IMR-90 (cell line): Measurements from ENCODE around the gene CBLIF. TPM values are rescaled to one million over a fixed set of nuclear protein-coding genes. Genes with fewer than 3 reads are reported as not detected.

ENCODE experiments used
- ATAC-seq: fragments of 200-7000 bp; cut with Tn5 transposase; 2 replicates; pipeline ENCODE4 v1.9.1; 2020; ENCODE audit warnings: low read depth, mild to moderate bottlenecking, moderate library complexity
- BruUV-seq: library from RNA; stranded (reverse); fragments of 400-500 nt; replicated peaks from 2 replicates; lab custom pipeline; 2021; lab: Mats Ljungman, UMichigan
- CTCF ChIA-PET: fragments of 300-600 bp; formaldehyde crosslinking; extraction: SDS; loops from one replicate; lab custom pipeline; 2021; ENCODE audit warnings: antibody characterized with exemption; lab: Yijun Ruan, JAX
- POLR2A ChIA-PET: fragments of 300-600 bp; sonication (Branson Sonifier 250); formaldehyde crosslinking; loops from one replicate; lab custom pipeline; 2022; ENCODE audit warnings: antibody characterized with exemption; ENCODE audit not compliant: unreplicated experiment; lab: Charles Lee
- DNase-seq: peaks from one replicate; pipeline ENCODE4 v3.0.0; 2013
- H2AFZ ChIP-seq: replicated peaks from 2 replicates; pipeline ENCODE3; 2013; ENCODE audit warnings: low read length, mild to moderate bottlenecking; ENCODE audit not compliant: poor library complexity
- H2AK5ac ChIP-seq: 2 replicates; pipeline ENCODE4 v1.6.1; 2013; ENCODE audit warnings: low read depth, low read length, inconsistent platforms
- H2AK9ac ChIP-seq: replicated peaks from 2 replicates; pipeline ENCODE3; 2013; ENCODE audit warnings: mild to moderate bottlenecking, low read depth, low read length, moderate library complexity; ENCODE audit not compliant: poor library complexity
- H2BK120ac ChIP-seq: 2 replicates; pipeline ENCODE4 v1.6.1; 2013; ENCODE audit warnings: low read depth, low read length, inconsistent platforms
- H2BK15ac ChIP-seq: 3 replicates; pipeline ENCODE4 v1.6.1; 2013; ENCODE audit warnings: low read depth, low read length, inconsistent platforms
- H2BK20ac ChIP-seq: 2 replicates; pipeline ENCODE4 v1.6.1; 2013; ENCODE audit warnings: low read depth, mild to moderate bottlenecking, inconsistent platforms, low read length, moderate library complexity
- H2BK5ac ChIP-seq: 2 replicates; pipeline ENCODE4 v1.6.1; 2013; ENCODE audit warnings: mild to moderate bottlenecking, low read depth, low read length, inconsistent platforms; ENCODE audit not compliant: poor library complexity, severe bottlenecking
- H3K14ac ChIP-seq: replicated peaks from 2 replicates; pipeline ENCODE4 v1.6.1; 2013; ENCODE audit warnings: low read depth, low read length, inconsistent platforms
- H3K18ac ChIP-seq: 2 replicates; pipeline ENCODE4 v1.6.1; 2013; ENCODE audit warnings: low read depth, low read length, control low read depth
- H3K23ac ChIP-seq: 2 replicates; pipeline ENCODE4 v1.6.1; 2013; ENCODE audit warnings: low read depth, low read length, inconsistent platforms
- H3K27ac ChIP-seq: 2 replicates; pipeline ENCODE4 v1.5.1; 2013; ENCODE audit warnings: mild to moderate bottlenecking, control low read depth, low read length; ENCODE audit not compliant: insufficient read depth
- H3K27me3 ChIP-seq: 2 replicates; pipeline ENCODE4 v1.6.1; 2013; ENCODE audit warnings: low read length; ENCODE audit not compliant: control insufficient read depth, insufficient read depth
- H3K36me3 ChIP-seq: 2 replicates; pipeline ENCODE4 v1.6.1; 2013; ENCODE audit warnings: low read length, mixed read lengths; ENCODE audit not compliant: control insufficient read depth, insufficient read depth
- H3K4ac ChIP-seq: 2 replicates; pipeline ENCODE4 v1.6.1; 2013; ENCODE audit warnings: low read depth, low read length, inconsistent platforms
- H3K4me1 ChIP-seq: 2 replicates; pipeline ENCODE4 v1.6.1; 2013; ENCODE audit warnings: low read length, mixed read lengths; ENCODE audit not compliant: control insufficient read depth, insufficient read depth
- H3K4me2 ChIP-seq: 2 replicates; pipeline ENCODE4 v1.6.1; 2013; ENCODE audit warnings: low read depth, mild to moderate bottlenecking, control low read depth, low read length, moderate library complexity
- H3K4me3 ChIP-seq: 2 replicates; pipeline ENCODE4 v1.5.1; 2013; ENCODE audit warnings: low read depth, mild to moderate bottlenecking, control low read depth, low read length, moderate library complexity; ENCODE audit not compliant: insufficient read depth
- H3K56ac ChIP-seq: 2 replicates; pipeline ENCODE4 v1.6.1; 2013; ENCODE audit warnings: low read length, inconsistent platforms; ENCODE audit not compliant: insufficient read depth; ENCODE audit errors: extremely low read depth
- H3K79me1 ChIP-seq, 2 experiments: 2 replicates each; pipeline ENCODE4 v1.6.1; 2013; ENCODE audit warnings: low read length in 2 of 2, inconsistent platforms in 1 of 2, low read depth in 1 of 2
- H3K9ac ChIP-seq: 2 replicates; pipeline ENCODE4 v1.6.1; 2013; ENCODE audit warnings: low read depth, low read length, control low read depth
- H3K9me1 ChIP-seq: 2 replicates; pipeline ENCODE4 v1.6.1; 2013; ENCODE audit warnings: low read length, inconsistent platforms; ENCODE audit not compliant: insufficient read depth
- H3K9me3 ChIP-seq: 2 replicates; pipeline ENCODE4 v1.6.1; 2013; ENCODE audit warnings: low read length; ENCODE audit not compliant: control insufficient read depth, insufficient read depth
- H4K20me1 ChIP-seq: 2 replicates; pipeline ENCODE4 v1.6.1; 2013; ENCODE audit warnings: low read length, inconsistent platforms; ENCODE audit not compliant: insufficient read depth
- H4K5ac ChIP-seq: 2 replicates; pipeline ENCODE4 v1.6.1; 2013; ENCODE audit warnings: mild to moderate bottlenecking, low read depth, low read length, control low read depth
- H4K8ac ChIP-seq, 2 experiments: 2 replicates each; pipeline ENCODE4 v1.6.1; 2013; ENCODE audit warnings: low read depth in 2 of 2, low read length in 2 of 2, control low read depth in 1 of 2, inconsistent platforms in 1 of 2
- H4K91ac ChIP-seq: 2 replicates; pipeline ENCODE4 v1.6.1; 2013; ENCODE audit warnings: low read depth, low read length, inconsistent platforms; ENCODE audit not compliant: insufficient read depth
- CHD1 ChIP-seq: IDR thresholded peaks from 2 replicates; pipeline ENCODE4 v1.6.1; 2012; ENCODE audit warnings: low read depth, low read length, improper control_type of control experiment
- MAFK ChIP-seq: IDR thresholded peaks from 2 replicates; pipeline ENCODE4 v1.6.1; 2012; ENCODE audit warnings: low read depth, low read length, improper control_type of control experiment
- MAZ ChIP-seq: IDR thresholded peaks from 2 replicates; pipeline ENCODE4 v1.6.1; 2012; ENCODE audit warnings: low read depth, mild to moderate bottlenecking, low read length, improper control_type of control experiment, moderate library complexity, borderline replicate concordance
- NFE2L2 ChIP-seq: fragments of 150-350 bp; IDR thresholded peaks from 2 replicates; pipeline ENCODE4 v1.6.1; 2016; ENCODE audit warnings: low read depth, mild to moderate bottlenecking, low read length
- POLR2A ChIP-seq: IDR thresholded peaks from 2 replicates; pipeline ENCODE4 v1.6.1; 2012; ENCODE audit warnings: mild to moderate bottlenecking, low read depth, low read length
- RAD21 ChIP-seq: IDR thresholded peaks from 2 replicates; pipeline ENCODE4 v1.6.1; 2012; ENCODE audit warnings: low read length, improper control_type of control experiment
- RCOR1 ChIP-seq: IDR thresholded peaks from 2 replicates; pipeline ENCODE4 v1.6.1; 2012; ENCODE audit warnings: mild to moderate bottlenecking, low read length, improper control_type of control experiment; ENCODE audit not compliant: insufficient replicate concordance
- RFX5 ChIP-seq: IDR thresholded peaks from 2 replicates; pipeline ENCODE4 v1.8.0; 2012; ENCODE audit warnings: low read depth, mild to moderate bottlenecking, low read length, moderate library complexity
- SMC3 ChIP-seq: fragments of 150-350 bp; IDR thresholded peaks from 2 replicates; pipeline ENCODE4 v1.6.1; 2016; ENCODE audit warnings: low read depth, mild to moderate bottlenecking, antibody characterized with exemption, low read length, moderate library complexity
- WGBS, 2 experiments: methylation state at CpG; one replicate each; pipeline versions ENCODE4 v1.1.5 to v1.1.7; 2013; ENCODE audit warnings: missing lambda C conversion rate in 2 of 2; ENCODE audit not compliant: insufficient read length in 1 of 2; ENCODE audit errors: extremely low coverage in 2 of 2; 5-methylcytosine and 5-hydroxymethylcytosine counted together
- dilution Hi-C: fragments of 300-500 bp; cut with HindIII; formaldehyde crosslinking; loops from one replicate; pipeline ENCODE4 v1.14.3; 2018; ENCODE audit warnings: low sequenced_read_pairs; ENCODE audit not compliant: unreplicated experiment
- in situ Hi-C: fragments of 300-500 bp; cut with MboI; formaldehyde crosslinking; loops from 3 replicates; pipeline ENCODE4 v1.14.3; 2019; ENCODE audit warnings: low sequenced_read_pairs, inconsistent platforms, mixed read lengths
- intact Hi-C: fragments of 100-400 bp; cut with micrococcal nuclease; formaldehyde crosslinking; loops from 2 replicates; pipeline ENCODE4 v1.10.0; 2022
- polyA plus RNA-seq, 3 experiments: library from polyadenylated mRNA; depleted of rRNA; stranded (reverse); fragments of >200 nt; gene quantifications; 2 replicates each; pipeline ENCODE4 v1.2.3, GENCODE V29; 2012; ENCODE audit warnings: low replicate concordance in 1 of 3
- total RNA-seq: library from RNA; depleted of rRNA; stranded (reverse); fragments of >200 nt; gene quantifications from 2 replicates; pipeline ENCODE4 v1.2.3, GENCODE V29; 2012
- TF ChIP-seq, protein P1 (sequence below): fragments of 150-350 bp; IDR thresholded peaks from 2 replicates; pipeline ENCODE4 v1.6.1; 2017; ENCODE audit warnings: mild to moderate bottlenecking, antibody characterized with exemption, low read length, low read depth
- TF ChIP-seq, protein P2 (sequence below): fragments of 150-350 bp; IDR thresholded peaks from 2 replicates; pipeline ENCODE4 v1.6.1; 2016; ENCODE audit warnings: low read depth, mild to moderate bottlenecking, low read length, moderate library complexity, borderline replicate concordance

CBLIF gene
- total and polyA plus RNA-seq, 2 of the 4 experiments (the other 2 are of a cell fraction): not detected

DNA sequence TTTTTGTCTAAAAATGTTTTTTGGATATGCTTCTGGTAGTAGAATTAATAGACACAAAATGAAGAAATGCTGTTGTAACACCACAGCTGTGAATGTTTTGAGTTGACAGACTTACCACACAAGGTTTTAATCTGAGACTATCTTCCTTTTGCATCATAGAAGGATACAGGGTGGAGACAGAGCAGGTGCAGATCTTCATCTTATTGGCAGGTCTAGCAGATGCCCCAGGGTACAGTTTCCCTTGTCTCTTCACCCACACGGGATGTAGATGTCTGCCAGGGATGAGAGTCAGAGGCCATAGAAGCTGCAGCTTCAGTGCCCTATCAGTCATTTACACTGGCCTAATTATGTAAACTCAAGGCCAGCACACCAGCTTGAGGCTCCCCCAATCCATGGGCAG is 34.3 kb upstream of the CBLIF start:
- dilution Hi-C loops: no loop called here
- no TSS peak for BruUV-seq
- H2AK9ac ChIP-seq: no peak overlapping the region
- no peaks in the 10 kb centered on the region for H3K79me1 ChIP-seq
- no peaks in the 10 kb centered on the region for H3K27me3 ChIP-seq
- H2BK20ac ChIP-seq: no peak overlapping the region
- H4K20me1 ChIP-seq: no peaks in the 10 kb centered on the region
- no peak overlapping the region for H3K56ac ChIP-seq
- no peaks in the 10 kb centered on the region for H3K9me3 ChIP-seq
- H4K5ac ChIP-seq: no peak overlapping the region
- no peak for ATAC-seq
- H4K8ac ChIP-seq: no peak overlapping the region
- no peak overlapping the region for H3K27ac ChIP-seq
- H3K4me2 ChIP-seq: no peak overlapping the region
- no peaks in the 10 kb centered on the region for H3K4me1 ChIP-seq
- H3K36me3 ChIP-seq: no peaks in the 10 kb centered on the region
- H3K4me3 ChIP-seq: no peak overlapping the region
- intact Hi-C loops: no loop called here
- no peak overlapping the region for H2AFZ ChIP-seq
- no peak overlapping the region for H3K4ac ChIP-seq
- H3K18ac ChIP-seq: no peak overlapping the region
- no peak overlapping the region for H4K91ac ChIP-seq
- no peak for DNase-seq
- no peak overlapping the region for H2BK15ac ChIP-seq
- in situ Hi-C loops: no loop called here
- no peak overlapping the region for H3K14ac ChIP-seq
- POLR2A ChIA-PET: no interaction called here
- no peak for TF ChIP-seq MAFK
- TF ChIP-seq CHD1: no peak
- TF ChIP-seq RAD21: no peak
- TF ChIP-seq SMC3: no peak
- TF ChIP-seq RFX5: no peak
- no peak for TF ChIP-seq POLR2A
- no peak for TF ChIP-seq RCOR1
- no peak for TF ChIP-seq NFE2L2
- TF ChIP-seq, protein P1, sequence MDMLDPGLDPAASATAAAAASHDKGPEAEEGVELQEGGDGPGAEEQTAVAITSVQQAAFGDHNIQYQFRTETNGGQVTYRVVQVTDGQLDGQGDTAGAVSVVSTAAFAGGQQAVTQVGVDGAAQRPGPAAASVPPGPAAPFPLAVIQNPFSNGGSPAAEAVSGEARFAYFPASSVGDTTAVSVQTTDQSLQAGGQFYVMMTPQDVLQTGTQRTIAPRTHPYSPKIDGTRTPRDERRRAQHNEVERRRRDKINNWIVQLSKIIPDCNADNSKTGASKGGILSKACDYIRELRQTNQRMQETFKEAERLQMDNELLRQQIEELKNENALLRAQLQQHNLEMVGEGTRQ: no peak
- TF ChIP-seq, protein P2, sequence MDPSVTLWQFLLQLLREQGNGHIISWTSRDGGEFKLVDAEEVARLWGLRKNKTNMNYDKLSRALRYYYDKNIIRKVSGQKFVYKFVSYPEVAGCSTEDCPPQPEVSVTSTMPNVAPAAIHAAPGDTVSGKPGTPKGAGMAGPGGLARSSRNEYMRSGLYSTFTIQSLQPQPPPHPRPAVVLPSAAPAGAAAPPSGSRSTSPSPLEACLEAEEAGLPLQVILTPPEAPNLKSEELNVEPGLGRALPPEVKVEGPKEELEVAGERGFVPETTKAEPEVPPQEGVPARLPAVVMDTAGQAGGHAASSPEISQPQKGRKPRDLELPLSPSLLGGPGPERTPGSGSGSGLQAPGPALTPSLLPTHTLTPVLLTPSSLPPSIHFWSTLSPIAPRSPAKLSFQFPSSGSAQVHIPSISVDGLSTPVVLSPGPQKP: no peak
- no peak for TF ChIP-seq MAZ
- no peak overlapping the region for H3K9ac ChIP-seq
- no CpG with 5 or more reads among the region's 1 CpG for WGBS, 2 experiments
- CTCF ChIA-PET: no interaction called here
- no peaks in the 10 kb centered on the region for H3K9me1 ChIP-seq
- no peak overlapping the region for H2AK5ac ChIP-seq
- H2BK5ac ChIP-seq: no peak overlapping the region
- no peak overlapping the region for H2BK120ac ChIP-seq
- H3K23ac ChIP-seq: no peak overlapping the region
